Kidney epithelial cell (primary cell): ENCODE measurements around the gene EMC1. TPM values are rescaled to one million over a fixed set of nuclear protein-coding genes. Genes with fewer than 3 reads are reported as not detected.
"Not testable (repeated sequence)": the region's sequence is repeated elsewhere in the genome, so short reads cannot be mapped to it uniquely, and the experiment has no call there.

Experiments
- DNase-seq: peaks from one replicate; pipeline ENCODE4 v3.0.0-alpha.2; 2010; ENCODE audit warnings: low read depth
- H3K27me3 ChIP-seq: 2 replicates; pipeline ENCODE4 v1.6.0; 2011; ENCODE audit warnings: low read length; ENCODE audit not compliant: control insufficient read depth, insufficient read depth
- H3K36me3 ChIP-seq: 2 replicates; pipeline ENCODE4 v1.5.1; 2011; ENCODE audit warnings: low read length; ENCODE audit not compliant: control insufficient read depth, insufficient read depth
- H3K4me3 ChIP-seq: 2 replicates; pipeline ENCODE4 v1.5.1; 2011; ENCODE audit warnings: low read depth, mild to moderate bottlenecking, control low read depth, low read length
- total RNA-seq: library from RNA; depleted of rRNA; stranded (reverse); fragments of >200 nt; gene quantifications from 2 replicates; pipeline ENCODE4 v1.2.3, GENCODE V29; 2015
- TF ChIP-seq, protein P1 (sequence below): IDR thresholded peaks from 2 replicates; pipeline ENCODE4 v1.5.1; 2011; ENCODE audit warnings: mild to moderate bottlenecking, moderate library complexity, low read length, control low read depth, inconsistent platforms; ENCODE audit not compliant: insufficient read depth, poor library complexity, severe bottlenecking

EMC1 gene
- total RNA-seq, 1 donor from 2014 or later, result 79.1 TPM

DNA sequence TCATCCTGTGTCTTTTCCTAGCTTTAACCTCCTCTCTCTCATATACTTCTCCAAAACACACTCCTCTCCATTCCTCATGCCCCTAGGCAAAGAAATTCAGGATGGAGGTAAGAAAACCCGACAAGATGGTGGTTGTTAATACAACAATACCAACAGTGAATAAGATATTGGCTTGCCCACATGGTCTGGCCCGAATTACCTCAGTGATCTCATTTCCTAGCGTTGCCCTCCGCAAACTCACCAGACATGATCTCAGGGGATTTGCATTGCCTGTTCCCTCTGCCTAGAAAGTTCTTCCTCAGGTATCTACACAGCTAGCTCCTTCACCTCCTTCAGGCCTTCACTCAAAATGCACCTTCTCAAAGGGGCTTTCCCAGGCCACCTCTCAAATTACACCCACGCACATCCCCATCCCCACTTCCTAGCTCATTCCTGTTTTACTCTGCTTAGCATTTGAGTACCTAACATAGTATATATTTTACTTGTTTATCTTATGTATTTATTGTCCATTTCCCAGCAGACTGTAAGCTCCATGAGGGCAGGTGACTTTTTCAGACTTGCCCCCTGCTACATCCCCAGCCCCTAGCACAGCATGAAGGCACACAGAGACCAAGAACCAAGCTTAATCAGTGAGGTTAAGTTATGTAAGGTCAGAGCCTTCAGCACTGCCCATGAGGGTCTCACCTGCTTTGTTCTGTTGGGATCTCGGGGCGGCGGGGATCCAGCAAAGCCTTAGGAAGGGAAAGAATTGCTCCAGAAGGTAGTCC lies 31.1 kb downstream of the EMC1 start:
- TF ChIP-seq, protein P1, sequence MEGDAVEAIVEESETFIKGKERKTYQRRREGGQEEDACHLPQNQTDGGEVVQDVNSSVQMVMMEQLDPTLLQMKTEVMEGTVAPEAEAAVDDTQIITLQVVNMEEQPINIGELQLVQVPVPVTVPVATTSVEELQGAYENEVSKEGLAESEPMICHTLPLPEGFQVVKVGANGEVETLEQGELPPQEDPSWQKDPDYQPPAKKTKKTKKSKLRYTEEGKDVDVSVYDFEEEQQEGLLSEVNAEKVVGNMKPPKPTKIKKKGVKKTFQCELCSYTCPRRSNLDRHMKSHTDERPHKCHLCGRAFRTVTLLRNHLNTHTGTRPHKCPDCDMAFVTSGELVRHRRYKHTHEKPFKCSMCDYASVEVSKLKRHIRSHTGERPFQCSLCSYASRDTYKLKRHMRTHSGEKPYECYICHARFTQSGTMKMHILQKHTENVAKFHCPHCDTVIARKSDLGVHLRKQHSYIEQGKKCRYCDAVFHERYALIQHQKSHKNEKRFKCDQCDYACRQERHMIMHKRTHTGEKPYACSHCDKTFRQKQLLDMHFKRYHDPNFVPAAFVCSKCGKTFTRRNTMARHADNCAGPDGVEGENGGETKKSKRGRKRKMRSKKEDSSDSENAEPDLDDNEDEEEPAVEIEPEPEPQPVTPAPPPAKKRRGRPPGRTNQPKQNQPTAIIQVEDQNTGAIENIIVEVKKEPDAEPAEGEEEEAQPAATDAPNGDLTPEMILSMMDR, result no peak
- no peaks in the 10 kb centered on the region for H3K27me3 ChIP-seq
- H3K36me3 ChIP-seq, result peaks cover 1% of the 10 kb centered on the region
- no peak for DNase-seq
- no peak overlapping the region for H3K4me3 ChIP-seq

DNA sequence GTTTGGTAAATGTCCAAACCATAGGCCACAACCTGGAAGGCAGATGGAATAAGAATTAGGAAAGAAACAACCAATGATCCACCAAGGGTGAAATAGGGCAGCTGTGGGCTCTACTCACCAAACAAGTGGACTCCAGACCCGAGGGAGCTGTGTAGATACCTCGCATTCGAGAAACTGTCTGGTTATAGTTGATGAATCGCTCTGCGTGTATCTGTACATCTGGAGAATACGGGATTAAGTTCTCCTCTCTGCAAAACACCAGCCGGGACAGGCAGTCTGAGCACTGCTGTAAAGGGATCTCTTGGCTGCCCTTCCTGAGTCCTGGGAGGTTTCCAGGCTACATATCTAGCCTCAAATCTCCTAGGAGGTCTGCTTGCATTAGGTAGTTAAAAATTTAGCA lies 31.9 kb downstream of the EMC1 start:
- Histone ChIP-seq H3K36me3 (peaks cover 1% of the 10 kb centered on the region), H3K27me3 (no peaks in the 10 kb centered on the region), H3K4me3 (no peak overlapping the region)
- no peak for DNase-seq
- TF ChIP-seq, protein P1, result no peak

DNA sequence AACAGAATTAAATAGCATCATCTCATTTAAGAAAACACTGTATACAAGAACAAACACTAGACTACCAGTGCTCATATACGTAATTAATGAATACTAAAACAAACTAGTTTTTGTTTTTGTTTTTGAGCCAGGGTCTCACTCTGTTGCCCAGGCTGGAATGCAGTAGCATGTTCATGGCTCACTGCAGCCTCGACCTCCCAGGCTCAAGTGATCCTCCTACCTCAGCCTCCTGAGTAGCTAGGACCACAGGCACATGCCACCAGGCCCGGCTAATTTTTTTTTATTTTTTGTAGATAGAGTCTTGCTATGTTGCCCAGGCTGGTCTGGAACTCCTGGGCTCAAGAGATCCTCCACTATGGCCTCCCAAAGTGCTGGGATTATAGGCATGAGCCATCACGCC lies 34.7 kb downstream of the EMC1 start:
- not testable (repeated sequence) for H3K4me3 ChIP-seq, DNase-seq, H3K27me3 ChIP-seq, H3K36me3 ChIP-seq

DNA sequence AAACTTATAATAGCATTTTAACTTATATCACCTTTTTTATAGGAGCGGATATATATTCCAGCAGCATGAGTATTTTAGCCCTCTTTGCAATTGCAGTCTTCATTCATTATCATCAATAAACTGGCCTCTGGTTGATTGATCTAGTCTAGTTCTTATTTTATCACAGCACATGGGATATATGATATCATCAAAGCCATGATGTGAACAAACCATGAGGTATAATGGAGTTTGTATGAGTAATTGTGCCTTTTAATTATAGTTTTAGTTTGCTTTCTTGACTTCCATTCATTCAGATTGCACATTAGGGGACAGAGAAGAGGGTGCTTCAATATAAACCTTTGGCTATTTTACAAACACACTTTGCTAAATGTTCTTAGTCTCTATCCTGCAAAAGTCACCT lies 37.7 kb downstream of the EMC1 start:
- TF ChIP-seq, protein P1, result no peak
- H3K27me3 ChIP-seq, result no peaks in the 10 kb centered on the region
- H3K4me3 ChIP-seq, result no peak overlapping the region
- DNase-seq, result no peak
- H3K36me3 ChIP-seq, result no peaks in the 10 kb centered on the region

DNA sequence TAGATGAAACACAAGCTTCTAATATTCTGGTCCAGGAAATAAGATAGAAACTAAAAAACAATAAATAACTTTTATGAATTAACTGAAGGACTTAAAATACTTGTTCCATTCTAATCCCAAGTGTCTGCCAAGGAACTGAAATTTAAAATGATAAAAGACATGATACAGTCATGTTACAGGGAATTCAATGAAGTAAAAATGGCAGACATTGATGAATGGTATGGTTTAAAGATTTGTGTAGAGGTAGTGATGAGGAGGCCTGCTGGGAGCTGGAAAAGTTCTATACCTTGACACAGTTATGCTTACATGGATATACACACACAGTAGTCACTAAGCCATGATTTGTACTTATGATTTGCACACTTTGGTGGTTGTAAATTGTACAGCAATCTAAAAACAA lies 39.2 kb downstream of the EMC1 start:
- Histone ChIP-seq H3K36me3 (no peaks in the 10 kb centered on the region), H3K27me3 (no peaks in the 10 kb centered on the region), H3K4me3 (no peak overlapping the region)
- TF ChIP-seq, protein P1, result no peak
- no peak for DNase-seq

DNA sequence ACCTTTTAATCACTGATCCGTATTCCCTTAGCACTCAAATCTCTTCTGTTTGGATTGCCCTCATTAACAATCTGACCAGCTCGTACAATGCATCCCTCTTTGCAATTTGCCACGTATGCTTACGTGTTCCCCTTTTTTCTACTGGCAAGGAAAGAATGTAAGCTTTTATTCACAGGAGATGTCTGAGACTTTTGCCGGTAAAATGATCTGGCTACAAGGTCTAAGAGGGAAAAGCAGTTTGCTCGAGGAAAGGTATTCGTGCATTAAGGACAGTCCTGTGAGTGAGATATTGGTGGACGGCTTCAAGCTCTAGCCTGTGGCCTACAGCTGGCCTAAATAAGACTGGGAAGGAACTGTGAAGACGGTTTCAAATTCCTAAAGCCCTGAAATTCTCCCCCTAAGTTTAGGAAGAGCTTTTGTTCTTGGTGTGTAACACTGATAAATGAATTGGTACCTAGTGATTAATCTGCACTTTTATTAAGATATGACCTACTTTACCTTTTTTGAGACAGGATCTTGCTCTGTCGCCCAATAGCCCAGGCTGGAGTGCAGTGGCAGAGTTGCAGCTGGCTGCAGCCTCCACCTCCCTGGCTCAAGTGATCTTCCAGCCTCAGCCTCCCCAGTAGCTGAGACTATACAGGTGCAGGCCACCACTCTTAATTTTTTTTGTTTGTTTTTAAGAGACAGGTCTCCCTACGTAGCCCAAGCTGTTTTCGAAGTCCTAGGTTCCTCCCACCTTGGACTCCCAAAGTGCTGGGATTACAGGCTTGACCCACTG lies 40.4 kb downstream of the EMC1 start:
- TF ChIP-seq, protein P1, result no peak
- no peak for DNase-seq
- no peaks in the 10 kb centered on the region for H3K27me3 ChIP-seq
- H3K4me3 ChIP-seq, result peak overlapping the region; percentile 95
- H3K36me3 ChIP-seq, result no peaks in the 10 kb centered on the region
